ENCODE results near the gene PRRC2C. TPM values are rescaled to one million over a fixed set of nuclear protein-coding genes. Genes with fewer than 3 reads are reported as not detected.

The PRRC2C gene
- total and polyA plus RNA-seq, 7 donors, result 12.7 to 71.4 (median 50.8) TPM

- ATAC-seq (peak in 1 of 4 donors; percentile 32), DNase-seq (no peak)
- intact Hi-C loops (cut with DNase I), result no loop called here
- no peaks in the 10 kb centered on the region for H3K9me3 ChIP-seq
- 9 to 18% (median 11%) methylated on average over 3 of the region's 3 CpGs for WGBS, 3 donors
- no peak overlapping the region for H3K4me3 ChIP-seq
- peaks cover 0 to 4% of the 10 kb centered on the region in 2 donors for H3K36me3 ChIP-seq (ENCODE audit: insufficient read depth in 1 of 2, low read depth in 1 of 2)
- H3K27me3 ChIP-seq (ENCODE audit: insufficient read depth in 3 of 3, low read length in 2 of 3), result no peaks in the 10 kb centered on the region
- no peak for TF ChIP-seq CTCF (IDR thresholded peaks at IDR 0.05)
- H3K27ac ChIP-seq, result peak overlapping the region; percentile 38
- peaks cover 42% of the 10 kb centered on the region for H3K4me1 ChIP-seq
Observed at GRCh38 chr1:171494076-171494475, 8.7 kb downstream of the PRRC2C start.

DNA sequence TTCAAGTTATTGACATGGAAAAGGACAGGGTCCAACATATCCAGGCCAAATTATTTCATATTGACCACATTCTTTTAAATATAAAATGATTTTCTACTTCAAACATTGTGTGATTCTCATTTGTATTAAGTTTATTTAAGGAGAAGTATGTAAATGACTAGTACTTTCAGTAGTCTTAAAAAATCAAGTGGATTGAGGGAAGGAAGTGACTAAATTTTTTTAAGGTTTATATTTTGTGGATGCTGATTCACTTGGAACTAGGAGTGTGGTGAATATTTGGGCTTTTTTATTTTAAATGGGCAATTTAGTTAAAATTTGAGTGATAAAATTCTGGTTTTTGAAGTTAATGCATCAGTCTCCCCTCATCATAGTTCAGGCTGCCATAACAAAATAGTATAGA lies 10.1 kb downstream of the PRRC2C start:
- intact Hi-C loops (cut with DNase I), result no loop called here
- no peak overlapping the region for H3K27ac ChIP-seq
- no peak for DNase-seq
- peaks cover 32% of the 10 kb centered on the region for H3K4me1 ChIP-seq
- peaks cover 0 to 4% of the 10 kb centered on the region in 2 donors for H3K36me3 ChIP-seq (ENCODE audit: insufficient read depth in 1 of 2, low read depth in 1 of 2)
- TF ChIP-seq CTCF (IDR thresholded peaks at IDR 0.05), result no peak
- no peak for ATAC-seq
- no peaks in the 10 kb centered on the region for H3K27me3 ChIP-seq (ENCODE audit: insufficient read depth in 3 of 3, low read length in 2 of 3)
- no peaks in the 10 kb centered on the region for H3K9me3 ChIP-seq
- no peak overlapping the region for H3K4me3 ChIP-seq

DNA sequence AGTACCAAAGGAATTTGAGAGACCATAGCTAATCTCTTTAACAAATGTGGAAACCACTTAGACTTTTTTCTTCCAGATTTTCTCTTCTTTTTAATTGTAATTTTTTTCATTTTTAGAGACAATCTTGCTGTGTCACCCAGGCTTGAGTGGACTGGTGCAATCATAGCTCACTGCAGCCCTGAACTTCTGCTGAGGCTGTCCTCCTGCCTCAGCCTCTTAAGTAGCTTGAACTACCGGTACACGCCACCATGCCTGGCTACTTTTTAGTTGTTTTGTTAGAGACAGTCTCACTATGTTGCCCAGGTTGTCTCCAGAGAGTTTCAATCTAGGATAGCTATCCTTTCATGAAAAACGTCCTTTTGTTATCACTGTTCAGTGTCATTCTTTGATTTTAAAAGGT lies 15.0 kb downstream of the PRRC2C start:
- peaks cover 23% of the 10 kb centered on the region for H3K4me1 ChIP-seq
- intact Hi-C loops (cut with DNase I), result no loop called here
- no peak overlapping the region for H3K4me3 ChIP-seq
- no peak for TF ChIP-seq CTCF (IDR thresholded peaks at IDR 0.05)
- H3K27ac ChIP-seq, result no peak overlapping the region
- DNase-seq (no peak), ATAC-seq (no peak)
- no peaks in the 10 kb centered on the region for H3K36me3 ChIP-seq (ENCODE audit: insufficient read depth in 1 of 2, low read depth in 1 of 2)
- no peaks in the 10 kb centered on the region for H3K9me3 ChIP-seq
- no peaks in the 10 kb centered on the region for H3K27me3 ChIP-seq (ENCODE audit: insufficient read depth in 3 of 3, low read length in 2 of 3)
- WGBS, 3 donors, result 84 to 92% (median 87%) methylated on average over 3 of the region's 3 CpGs

GRCh38 chr1:171500803-171501202 lies 15.5 kb downstream of the PRRC2C start:
- WGBS, 3 donors, result 97 to 99% (median 97%) methylated on average over 4 of the region's 4 CpGs
- Histone ChIP-seq H3K36me3 (ENCODE audit: insufficient read depth in 1 of 2, low read depth in 1 of 2) (no peaks in the 10 kb centered on the region), H3K9me3 (no peaks in the 10 kb centered on the region), H3K27me3 (ENCODE audit: insufficient read depth in 3 of 3, low read length in 2 of 3) (no peaks in the 10 kb centered on the region), H3K27ac (no peak overlapping the region), H3K4me1 (peaks cover 18% of the 10 kb centered on the region), H3K4me3 (no peak overlapping the region)
- TF ChIP-seq CTCF (IDR thresholded peaks at IDR 0.05), result no peak
- intact Hi-C loops (cut with DNase I), result no loop called here
- ATAC-seq (no peak), DNase-seq (no peak)

DNA sequence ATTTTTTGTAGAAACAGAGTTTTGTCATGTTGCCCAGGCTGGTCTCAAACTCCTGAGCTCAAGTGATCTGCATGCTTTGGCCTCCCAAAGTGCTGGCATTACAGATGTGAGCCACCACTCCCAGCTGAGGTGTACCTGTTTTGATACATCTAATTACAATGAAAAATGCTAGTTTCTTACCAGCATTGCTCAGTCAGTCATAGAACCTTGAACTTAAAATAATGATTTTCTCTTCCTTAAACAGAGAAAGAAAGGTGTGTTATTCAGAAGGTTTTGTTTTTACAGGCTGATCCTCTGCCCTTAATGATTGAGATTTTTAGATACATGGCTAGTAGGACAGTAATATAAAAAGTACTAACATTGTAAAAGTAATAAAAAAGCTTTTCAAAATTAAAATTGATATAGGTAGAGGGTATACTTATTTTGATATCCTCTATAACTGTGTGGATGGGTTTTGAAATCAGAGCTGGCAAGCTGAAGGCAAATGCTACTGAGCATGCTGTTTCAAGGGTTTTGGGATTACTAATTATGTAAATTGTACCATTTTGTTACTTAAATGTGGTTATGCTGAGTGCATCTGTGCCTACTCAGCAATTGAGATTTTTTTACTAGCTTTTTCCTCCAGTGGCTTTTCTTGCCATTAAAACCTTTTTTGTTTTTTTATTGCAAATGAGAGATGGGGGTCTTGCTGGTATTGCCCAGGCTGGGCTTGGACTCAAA lies 16.1 kb downstream of the PRRC2C start:
- ATAC-seq (no peak), DNase-seq (no peak)
- no peaks in the 10 kb centered on the region for H3K9me3 ChIP-seq
- H3K36me3 ChIP-seq (ENCODE audit: insufficient read depth in 1 of 2, low read depth in 1 of 2), result no peaks in the 10 kb centered on the region
- intact Hi-C loops (cut with DNase I), result no loop called here
- H3K4me3 ChIP-seq, result no peak overlapping the region
- TF ChIP-seq CTCF (IDR thresholded peaks at IDR 0.05), result no peak
- peaks cover 18% of the 10 kb centered on the region for H3K4me1 ChIP-seq
- no peaks in the 10 kb centered on the region for H3K27me3 ChIP-seq (ENCODE audit: insufficient read depth in 3 of 3, low read length in 2 of 3)
- no peak overlapping the region for H3K27ac ChIP-seq

Measured in psoas muscle (tissue), 8 donors.